ENCODE measurements around the gene LSP1.

The LSP1 gene

GRCh38 chr11:1920128-1920908 lies 67.4 kb downstream of the LSP1 start:
- DNase-seq = no peak

DNA sequence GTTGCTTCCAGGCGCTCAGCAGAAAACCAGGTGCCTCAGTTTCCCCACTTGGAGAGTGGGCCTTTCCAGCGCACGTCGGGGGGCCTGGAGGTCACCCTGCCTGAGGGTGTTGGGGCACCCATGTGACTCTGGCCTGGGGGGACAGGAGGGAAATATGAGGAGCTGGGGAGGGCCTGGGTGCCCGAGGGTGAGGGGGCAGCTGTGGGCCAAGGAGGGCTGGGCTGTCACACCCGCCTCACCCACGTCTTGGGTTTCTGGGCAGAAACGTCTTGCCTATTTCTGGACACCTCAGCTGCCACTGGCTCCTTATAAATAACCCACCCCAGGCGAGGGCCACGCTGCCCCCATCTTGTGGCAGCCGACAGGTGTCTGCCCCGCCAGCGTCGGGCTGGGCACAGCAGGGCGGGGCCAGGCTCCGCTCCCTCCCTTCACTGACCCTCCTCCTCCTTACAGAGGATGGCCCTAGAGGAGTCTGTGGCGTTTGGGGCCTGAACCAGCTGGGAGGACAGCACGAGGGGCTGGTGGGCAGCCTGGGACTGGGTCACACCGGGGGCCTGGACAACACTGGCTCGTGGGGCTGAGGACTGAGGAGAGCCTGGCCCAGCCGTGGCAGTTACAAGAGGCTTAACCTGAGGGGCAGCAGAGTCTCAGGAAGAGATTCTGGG lies 68.2 kb downstream of the LSP1 start:
- DNase-seq = no peak

DNA sequence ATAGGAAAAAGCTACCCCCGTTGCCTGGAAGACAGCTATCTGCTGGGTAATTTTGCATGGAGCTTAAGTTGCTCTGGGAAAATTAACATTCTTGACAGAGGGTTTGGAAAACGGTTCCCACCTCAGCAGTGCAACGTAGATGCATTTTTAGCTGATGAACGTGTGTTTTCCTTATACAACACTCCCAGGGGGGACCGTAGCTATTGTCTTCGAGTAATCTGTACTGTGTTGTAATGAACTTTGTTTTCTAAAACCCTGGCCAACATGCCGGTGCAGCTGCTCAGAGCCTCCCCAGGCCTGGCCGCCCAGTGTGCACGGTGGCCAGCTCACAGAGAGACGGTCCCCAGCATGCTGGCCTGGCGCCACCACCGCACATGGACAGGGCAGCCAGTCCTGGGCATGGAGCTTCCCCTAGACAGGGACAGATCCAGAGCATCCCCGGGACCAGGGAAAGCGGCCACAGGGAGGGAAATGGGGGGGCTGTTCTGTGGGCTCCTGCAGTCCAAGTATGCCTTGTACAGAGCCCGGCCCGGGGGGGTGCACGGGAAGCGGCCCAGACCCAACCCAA lies 68.8 kb downstream of the LSP1 start:
- no peak for DNase-seq

DNA sequence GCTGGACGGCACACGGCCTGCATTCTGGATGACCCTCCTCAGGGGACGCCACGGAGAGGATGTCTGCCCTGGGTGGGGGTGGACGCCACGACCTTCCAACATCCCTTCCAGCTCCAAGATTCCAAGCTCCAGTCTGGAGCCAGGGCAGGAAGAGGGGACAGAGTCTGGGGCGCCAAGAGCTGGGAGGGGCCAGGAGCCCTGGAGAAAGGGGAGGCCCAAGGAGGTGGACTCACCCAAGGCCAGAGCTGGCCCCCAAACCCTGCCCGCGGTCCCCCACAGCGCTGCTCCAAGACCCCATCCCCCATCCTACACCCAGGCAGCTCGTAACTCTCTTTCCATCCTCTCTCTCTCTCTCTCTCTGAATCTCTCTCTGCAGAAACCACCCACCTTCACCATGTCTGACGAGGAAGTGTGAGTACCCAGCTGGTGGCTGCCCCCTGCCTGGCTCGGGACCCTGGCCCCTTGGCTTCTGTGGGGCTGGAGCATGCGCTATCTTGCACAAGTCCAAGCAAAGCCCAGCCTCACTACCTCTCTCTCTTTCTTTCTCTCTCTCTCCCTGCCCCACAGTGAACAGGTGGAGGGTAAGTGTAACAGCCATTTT lies 69.7 kb downstream of the LSP1 start:
- no peak for DNase-seq

- no peak for DNase-seq
Observed at GRCh38 chr11:1923201-1923956, 70.5 kb downstream of the LSP1 start.

GRCh38 chr11:1924181-1924580 lies 71.3 kb downstream of the LSP1 start:
- DNase-seq = no peak

DNA sequence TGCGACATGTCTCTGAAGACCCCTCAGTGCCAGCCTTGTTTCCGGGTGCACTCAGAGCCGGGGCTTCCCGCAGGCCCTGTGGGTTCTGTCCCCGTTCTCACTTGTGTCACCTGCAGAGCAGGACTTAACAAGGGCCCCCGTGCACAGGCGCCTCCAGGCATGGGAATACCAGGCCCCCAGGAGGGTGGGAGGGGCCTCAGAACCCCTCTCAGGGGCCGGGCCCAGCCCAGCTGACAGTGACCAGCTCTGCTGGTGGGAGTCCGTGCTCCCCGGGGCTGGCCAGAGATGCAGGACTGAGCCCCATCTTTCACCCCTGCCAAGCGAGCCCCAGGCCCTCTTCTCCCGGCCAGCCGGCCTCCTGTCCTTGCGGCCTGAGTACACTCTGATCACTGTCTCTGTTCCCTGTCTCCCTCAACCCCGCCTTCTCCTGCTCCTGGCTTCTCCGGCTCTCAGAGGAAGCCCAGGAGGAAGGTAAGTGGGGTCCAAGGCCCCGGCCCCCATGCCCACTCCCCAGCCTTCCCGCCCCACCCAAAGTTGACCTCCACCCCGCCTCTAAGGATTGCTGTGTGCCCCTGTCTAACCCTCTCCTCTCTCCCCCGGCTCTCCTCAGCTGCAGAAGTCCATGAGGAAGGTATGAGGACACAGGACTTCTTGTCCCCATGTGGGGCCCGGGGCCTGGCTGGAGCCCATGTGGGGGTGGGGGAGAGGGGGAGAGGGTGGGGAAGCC lies 71.9 kb downstream of the LSP1 start:
- no peak for DNase-seq

- no peak for DNase-seq
Observed at GRCh38 chr11:1925373-1926155, 72.7 kb downstream of the LSP1 start.

DNA sequence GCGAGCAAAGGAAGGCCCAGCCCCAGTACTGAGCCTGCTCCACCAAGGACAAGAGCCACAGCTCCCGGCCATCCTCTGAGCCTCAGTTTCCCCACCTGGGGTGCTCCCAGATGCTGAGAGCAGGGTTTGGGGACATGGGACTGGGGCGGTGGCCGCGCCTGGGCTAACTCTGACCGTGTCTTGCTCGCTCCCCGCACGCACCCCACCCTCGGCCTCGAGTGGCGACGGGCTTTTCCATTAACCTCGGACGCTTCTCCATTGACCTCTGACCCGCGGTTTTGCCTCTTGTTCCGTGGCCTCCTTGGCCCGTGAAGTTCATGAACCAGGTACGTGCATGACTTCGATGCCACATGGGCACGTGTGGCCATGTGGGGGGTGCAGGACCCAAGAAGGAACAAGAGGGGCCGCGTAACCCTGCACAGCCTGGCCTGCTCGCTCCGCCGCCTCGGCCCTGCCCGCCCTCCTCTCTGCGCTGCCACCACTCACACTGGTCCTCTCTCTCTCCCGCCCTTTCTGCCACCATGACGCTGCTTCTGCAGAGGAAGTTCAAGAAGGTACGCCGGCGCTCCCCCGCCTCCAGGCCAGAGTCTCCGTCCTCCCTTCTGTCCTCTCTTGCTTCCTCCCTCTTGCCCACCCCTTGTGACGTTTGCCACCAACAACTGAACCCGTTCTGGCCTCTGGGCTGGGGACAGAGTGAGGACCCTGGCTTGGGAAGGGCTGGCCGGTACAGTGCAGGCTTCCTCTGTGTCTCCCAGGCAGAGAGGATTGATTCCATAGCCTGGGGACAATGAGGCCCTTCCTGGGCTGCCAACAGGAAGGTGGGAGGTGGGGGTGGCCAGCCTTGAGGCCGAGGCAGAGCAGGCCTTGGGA lies 73.5 kb downstream of the LSP1 start:
- DNase-seq = no peak

DNA sequence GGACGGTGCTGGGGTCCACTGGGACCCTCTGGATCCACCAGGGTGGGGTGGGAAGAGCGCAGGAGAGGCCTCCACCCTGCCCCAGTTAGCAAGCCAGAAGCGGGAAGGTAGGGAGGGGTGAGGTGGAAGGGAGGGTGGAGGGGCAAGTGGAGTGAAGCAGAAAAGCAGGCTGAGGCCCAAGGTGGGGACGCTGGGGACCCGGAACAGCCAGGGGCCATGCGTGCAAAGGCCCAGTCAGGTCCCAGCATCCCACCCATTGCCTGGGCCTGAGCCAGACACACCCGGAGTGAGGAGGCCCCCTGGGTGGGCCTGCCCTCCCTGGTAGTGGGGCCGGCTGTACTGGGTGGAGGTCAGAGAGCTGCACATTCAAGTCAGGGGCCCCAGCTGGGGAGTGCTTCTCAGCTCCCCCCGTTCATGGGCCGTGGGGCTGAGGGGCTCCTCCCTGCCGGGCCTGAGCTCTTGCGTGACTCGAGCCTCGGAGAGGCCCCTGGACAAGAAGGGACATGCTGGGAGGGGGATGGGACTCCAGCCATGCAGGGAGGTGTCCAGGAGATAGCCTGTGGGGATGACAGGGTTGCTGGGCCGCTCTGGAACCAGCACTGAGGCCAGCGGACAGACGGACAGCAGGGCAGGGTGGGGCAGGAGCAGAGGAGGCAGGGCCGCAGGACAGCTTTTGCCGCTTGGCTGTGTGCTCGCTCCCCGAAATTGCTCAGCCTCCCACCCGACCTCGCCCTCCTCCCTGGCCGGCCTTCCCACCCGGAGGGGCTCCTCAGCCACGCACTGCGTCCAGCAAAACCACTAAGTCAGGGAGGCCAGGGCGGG lies 74.4 kb downstream of the LSP1 start:
- DNase-seq = no peak

DNA sequence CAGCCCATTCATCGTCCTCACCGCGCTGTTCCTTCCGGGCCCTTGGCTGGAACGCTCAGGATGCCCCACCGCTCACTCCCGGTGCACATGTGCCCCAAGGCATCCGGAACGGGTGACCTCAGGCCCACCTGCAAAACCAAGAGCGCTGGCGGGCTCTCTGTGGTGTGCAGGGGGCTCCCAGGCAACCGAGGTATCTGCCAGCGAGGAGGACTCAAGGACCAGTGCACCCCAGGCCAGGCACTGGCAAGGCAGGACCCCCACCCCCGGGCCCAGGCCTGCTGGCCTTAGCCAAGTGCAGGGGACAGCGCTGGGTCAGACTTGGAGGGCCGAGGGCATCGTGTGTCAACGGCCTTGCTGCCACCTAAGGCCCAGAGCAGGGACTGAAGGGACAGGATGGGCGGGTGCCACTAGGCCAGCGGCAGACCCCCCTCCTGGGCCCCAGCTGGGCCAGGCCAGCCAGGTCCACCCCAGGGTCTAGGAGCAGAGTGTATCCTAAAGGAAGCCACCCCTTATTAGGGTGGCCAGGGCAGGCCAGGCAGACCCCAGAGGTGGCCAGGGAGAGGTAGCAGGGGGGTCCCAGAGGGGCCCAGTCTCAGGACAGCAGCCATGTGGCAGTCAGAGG lies 75.1 kb downstream of the LSP1 start:
- no peak for DNase-seq

DNA sequence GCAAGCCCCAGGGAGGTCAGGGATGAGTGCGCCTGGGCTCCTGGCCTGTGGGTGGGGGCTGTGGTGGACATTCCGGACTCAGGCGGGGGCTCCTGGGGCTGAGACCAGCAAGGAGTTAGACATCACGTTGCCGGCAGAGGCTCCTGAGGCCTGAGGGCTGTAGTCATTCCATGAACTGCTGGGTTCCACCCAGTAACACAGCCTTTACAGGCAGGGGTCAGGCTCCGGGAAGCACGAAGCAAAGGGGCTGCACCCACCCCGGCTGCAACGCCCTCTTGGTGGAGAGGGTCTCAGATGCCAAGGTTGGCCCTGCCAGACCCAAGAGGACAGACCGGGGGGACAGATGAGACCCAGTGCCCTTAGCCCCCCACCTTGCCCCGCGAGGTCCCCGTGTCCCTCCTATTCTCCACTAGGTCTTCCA lies 75.6 kb downstream of the LSP1 start:
- DNase-seq = no peak

GRCh38 chr11:1928891-1929541 lies 76.1 kb downstream of the LSP1 start:
- DNase-seq = no peak

GRCh38 chr11:1929621-1930461 lies 77.0 kb downstream of the LSP1 start:
- no peak for DNase-seq

DNA sequence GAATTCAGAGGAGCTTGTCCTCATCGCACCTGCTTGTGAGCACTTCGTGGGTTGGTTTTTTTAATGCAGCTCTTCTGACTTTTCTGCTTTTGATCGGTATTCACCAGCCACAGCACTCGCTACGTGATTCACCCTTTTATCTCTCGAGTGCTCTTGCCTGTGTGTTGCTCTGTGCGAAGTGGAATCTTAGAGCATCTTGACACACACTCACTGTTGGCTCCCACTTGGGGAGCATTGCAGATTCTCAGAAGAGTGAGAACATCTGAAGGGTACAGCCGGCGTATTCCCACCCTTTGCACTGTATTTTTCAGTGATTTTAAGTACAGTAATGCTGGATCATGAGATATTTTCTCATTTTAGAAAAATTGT lies 77.6 kb downstream of the LSP1 start:
- DNase-seq = no peak

GRCh38 chr11:1931341-1932104 lies 78.6 kb downstream of the LSP1 start:
- no peak for DNase-seq

GRCh38 chr11:1932105-1932480 lies 79.2 kb downstream of the LSP1 start:
- DNase-seq = no peak
